ENCODE results near the gene SLC28A3. TPM values are rescaled to one million over a fixed set of nuclear protein-coding genes. Genes with fewer than 3 reads are reported as not detected.

The SLC28A3 gene
- total and polyA plus RNA-seq, 2 of the 8 experiments (the other 6 are each of a cell fraction or from before 2014, with no cell fraction given), result 0.02 TPM; not detected in 1

DNA sequence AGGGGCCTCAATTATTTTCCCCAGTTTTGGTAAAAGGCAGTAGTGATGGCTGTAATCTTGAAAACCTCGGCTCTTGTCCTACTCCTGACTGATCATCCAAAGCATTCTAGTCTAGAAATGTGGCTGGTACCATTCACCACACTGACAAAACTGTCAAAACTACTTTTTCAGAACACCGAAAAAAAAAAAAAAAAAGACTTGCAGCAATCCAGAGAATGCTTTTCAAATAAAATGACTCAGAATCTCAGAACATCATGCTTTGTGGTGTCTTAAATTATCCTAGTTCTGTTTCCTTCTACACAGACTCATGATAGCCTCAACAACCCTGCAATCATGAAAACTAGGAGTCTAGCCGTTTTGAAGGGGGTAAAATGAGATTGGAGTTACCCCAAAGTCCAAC is 13.4 kb downstream of the SLC28A3 start:
- no peak overlapping the region for H2AK5ac ChIP-seq (ENCODE audit: low read depth, low read length)
- FAIRE-seq (no peak), DNase-seq (ENCODE audit: low read depth in 1 of 2, low spot score in 2 of 2) (no peak)
- no peak overlapping the region for H2BK12ac ChIP-seq (ENCODE audit: low read depth, low read length)
- no peaks in the 10 kb centered on the region for H3K27me3 ChIP-seq (replicated peaks in 1 of 4; ENCODE audit: control insufficient read depth in 3 of 4, extremely low read depth in 1 of 4, insufficient read depth in 3 of 4, low read length in 3 of 4)
- H3K4me3 ChIP-seq (ENCODE audit: extremely low read depth in 1 of 4, insufficient read depth in 2 of 4, low read depth in 3 of 4, low read length in 4 of 4), result no peak overlapping the region
- ChIA-PET CTCF (ENCODE audit: partially characterized antibody) (interaction anchor here (1.7 kb wide), 1 partner anchor 11 kb away, joined by 9 read pairs; no protein-coding TSS in a partner anchor), POLR2A (ENCODE audit: partially characterized antibody) (no interaction called here)
- H3K4me2 ChIP-seq (ENCODE audit: insufficient read depth in 1 of 2, low read depth in 2 of 2, low read length in 2 of 2), result no peak overlapping the region
- H3K23me2 ChIP-seq (ENCODE audit: low read depth, low read length), result no peaks in the 10 kb centered on the region; the same call in 1 of the 2 replicates
- H3K79me1 ChIP-seq (ENCODE audit: low read depth, low read length), result no peaks in the 10 kb centered on the region
- H3K14ac ChIP-seq (ENCODE audit: insufficient read length), result no peak overlapping the region
- no peaks in the 10 kb centered on the region for H3K36me3 ChIP-seq (ENCODE audit: control insufficient read depth in 2 of 4, insufficient read depth in 4 of 4, low read length in 3 of 4)
- H3K27ac ChIP-seq (ENCODE audit: low read depth, low read length), result no peak overlapping the region
- no peak overlapping the region for H2BK20ac ChIP-seq (ENCODE audit: low read length)
- WGBS, 2 experiments (ENCODE audit: extremely low coverage in 1 of 2, insufficient coverage in 1 of 2, insufficient read length in 1 of 2, insufficient replicate concordance in 2 of 2, low coverage in 1 of 2, low lambda C conversion rate in 2 of 2, missing lambda C conversion rate in 1 of 2), result 90% methylated on average over 3 of the region's 3 CpGs; no CpG with 5 or more reads in 1 of the 2 experiments
- H2AFZ ChIP-seq (ENCODE audit: low read length), result no peak overlapping the region
- no peak overlapping the region for H4K5ac ChIP-seq (ENCODE audit: insufficient read length, low read depth, low read length)
- H3K56ac ChIP-seq (replicated peaks; ENCODE audit: insufficient read length, low read depth, low read length), result no peak overlapping the region
- H4K20me1 ChIP-seq (replicated peaks in 1 of 2; ENCODE audit: control insufficient read depth in 1 of 2, insufficient read depth in 2 of 2, low read length in 2 of 2), result no peaks in the 10 kb centered on the region
- no peaks in the 10 kb centered on the region for H3K79me2 ChIP-seq (ENCODE audit: control insufficient read depth in 1 of 2, insufficient read depth in 2 of 2, low read length in 2 of 2)
- H3K4ac ChIP-seq (replicated peaks; ENCODE audit: insufficient read length, low read depth, low read length), result no peak overlapping the region
- no peak overlapping the region for H2BK5ac ChIP-seq (ENCODE audit: low read depth, low read length)
- no peak overlapping the region for H3K9ac ChIP-seq (replicated peaks in 1 of 4; ENCODE audit: extremely low read depth in 1 of 4, low read depth in 3 of 4, low read length in 3 of 4)
- no peak overlapping the region for H4K8ac ChIP-seq (ENCODE audit: extremely low read depth, insufficient read depth, low read length)
- H2BK15ac ChIP-seq (ENCODE audit: low read length), result no peak overlapping the region
- no peaks in the 10 kb centered on the region for H3K9me3 ChIP-seq (ENCODE audit: insufficient read depth in 2 of 2, low read depth in 1 of 2, low read length in 1 of 2)
- no peak overlapping the region for H3K18ac ChIP-seq (ENCODE audit: extremely low read depth, low read length)
- H3K23ac ChIP-seq (ENCODE audit: insufficient read length), result no peak overlapping the region
- no peak overlapping the region for H4K91ac ChIP-seq (replicated peaks; ENCODE audit: insufficient read length, low read length)
- peaks cover 0 to 6% (median under 1%) of the 10 kb centered on the region in 4 experiments; a peak in 1 of 7 replicates for H3K4me1 ChIP-seq (replicated peaks in 1 of 4; ENCODE audit: control insufficient read depth in 3 of 4, insufficient read depth in 4 of 4, low read length in 3 of 4)
- no peak overlapping the region for H2BK120ac ChIP-seq (replicated peaks; ENCODE audit: low read depth, low read length)
- TF ChIP-seq JUN (IDR thresholded peaks at IDR 0.05; ENCODE audit: low read depth, low read length) (no peak), TAF1 (IDR thresholded peaks at IDR 0.05; ENCODE audit: low read depth, low read length) (no peak), EP300 (IDR thresholded peaks at IDR 0.05; ENCODE audit: borderline replicate concordance in 1 of 2, low read depth in 2 of 2, low read length in 2 of 2) (no peak), POU5F1 (IDR thresholded peaks at IDR 0.05; ENCODE audit: low read depth, low read length) (no peak), RFX5 (IDR thresholded peaks at IDR 0.05; ENCODE audit: borderline replicate concordance, low read depth, low read length) (no peak), TCF12 (IDR thresholded peaks at IDR 0.05; ENCODE audit: low read depth, low read length) (no peak), CHD1 (IDR thresholded peaks at IDR 0.05; ENCODE audit: low read depth, low read length) (no peak), POLR2AphosphoS5 (IDR thresholded peaks at IDR 0.05; ENCODE audit: low read depth, low read length) (no peak), POLR2A (IDR thresholded peaks at IDR 0.05; ENCODE audit: control extremely low read depth in 1 of 2, low read depth in 2 of 2, low read length in 2 of 2) (no peak), EZH2 (IDR thresholded peaks at IDR 0.05; ENCODE audit: low read depth, low read length, severe bottlenecking) (no peak), PHF8 (conservative IDR thresholded peaks at IDR 0.05; ENCODE audit: low read depth, low read length) (no peak), HDAC2 (IDR thresholded peaks at IDR 0.05; ENCODE audit: borderline replicate concordance in 1 of 2, low read depth in 2 of 2, low read length in 2 of 2) (no peak), EGR1 (IDR thresholded peaks at IDR 0.05; ENCODE audit: borderline replicate concordance, low read depth, low read length) (no peak), RAD21 (IDR thresholded peaks at IDR 0.05 in 1 of 2, conservative IDR thresholded peaks at IDR 0.05 in 1 of 2; ENCODE audit: low read depth in 2 of 2, low read length in 2 of 2) (no peak)
